Suppressor macrophage treated with lipopolysaccharide for 4 hours (primary cell): ENCODE results near the gene CCT7.

ENCODE experiments used
- DNase-seq: peaks from one replicate; pipeline ENCODE4 v3.0.0-alpha.2; 2020

Gene CCT7

DNA sequence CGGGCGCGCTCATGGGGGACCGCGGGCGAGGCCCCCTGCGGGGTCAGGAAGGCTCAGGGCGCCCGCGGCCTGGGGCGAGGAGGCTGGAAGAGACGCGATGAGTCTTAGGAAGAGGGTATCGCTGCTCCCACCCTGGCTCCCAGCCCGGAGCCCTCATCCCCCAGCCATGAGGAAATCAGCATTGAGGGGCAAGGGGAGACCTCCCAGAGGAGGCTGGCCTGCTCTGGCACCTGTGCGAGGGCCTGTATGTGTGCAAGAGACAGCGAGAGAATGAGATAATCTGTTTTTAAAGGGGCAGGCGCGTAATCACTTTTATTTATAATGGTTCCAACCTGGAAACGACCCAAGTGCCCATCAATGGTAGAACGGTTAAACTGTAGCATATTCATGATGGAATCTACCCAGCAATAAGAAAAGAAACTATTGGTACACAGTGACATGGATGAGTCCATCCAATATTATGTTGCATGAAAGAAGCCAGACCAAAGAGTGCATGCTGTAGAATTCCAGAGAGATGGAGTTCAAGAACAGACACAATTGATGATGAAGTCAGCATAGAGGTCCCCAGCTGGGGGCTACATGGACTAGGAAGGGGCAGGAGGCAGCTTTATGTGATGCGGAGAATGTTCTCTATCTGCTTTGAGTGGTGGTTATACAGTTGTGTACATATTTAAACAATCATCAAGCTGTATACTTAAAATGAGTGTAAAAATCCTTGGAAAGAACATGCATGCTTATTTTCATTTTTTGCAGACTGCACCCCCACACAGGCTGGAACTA, 35.8 kb downstream of the CCT7 start:
- no peak for DNase-seq

DNA sequence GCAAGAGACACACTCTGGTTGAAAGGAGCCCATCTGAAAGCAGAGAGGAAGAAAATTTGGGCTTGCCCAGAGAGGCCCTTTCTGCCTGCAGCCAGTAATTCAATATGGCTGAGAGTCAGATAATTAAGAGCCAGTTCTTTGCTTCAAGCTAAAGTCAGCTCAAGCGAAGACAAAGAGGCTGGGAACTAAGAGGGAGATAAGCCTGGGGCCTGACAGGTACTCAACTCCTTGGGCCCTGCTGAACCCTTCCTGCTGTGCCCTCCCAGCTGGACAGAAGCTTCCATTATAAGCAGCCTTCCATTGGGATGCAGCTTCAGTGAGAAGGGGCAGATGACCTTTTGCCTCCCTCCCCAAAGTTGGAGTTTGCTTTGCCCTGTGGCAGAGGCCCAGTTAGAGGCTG, 38.2 kb downstream of the CCT7 start:
- no peak for DNase-seq

DNA sequence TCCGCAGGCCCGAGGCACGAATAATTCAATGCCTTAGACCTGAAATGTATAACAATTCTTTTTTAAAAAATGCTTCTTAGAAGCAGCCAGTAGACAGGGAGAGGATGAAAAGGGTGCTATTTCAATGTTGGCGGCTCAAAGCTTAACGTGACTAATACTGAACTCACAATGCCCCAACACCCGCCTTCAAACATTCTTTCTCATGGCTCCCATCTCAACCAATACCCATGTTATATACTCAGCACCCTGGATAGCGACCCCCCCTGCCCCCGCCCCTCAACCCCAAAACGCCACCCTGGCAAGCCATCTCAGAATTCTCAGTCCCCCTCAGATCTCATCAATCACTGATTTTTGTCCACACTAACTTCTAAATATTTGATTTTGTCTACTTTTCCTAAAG, 45.7 kb downstream of the CCT7 start:
- DNase-seq, result no peak

DNA sequence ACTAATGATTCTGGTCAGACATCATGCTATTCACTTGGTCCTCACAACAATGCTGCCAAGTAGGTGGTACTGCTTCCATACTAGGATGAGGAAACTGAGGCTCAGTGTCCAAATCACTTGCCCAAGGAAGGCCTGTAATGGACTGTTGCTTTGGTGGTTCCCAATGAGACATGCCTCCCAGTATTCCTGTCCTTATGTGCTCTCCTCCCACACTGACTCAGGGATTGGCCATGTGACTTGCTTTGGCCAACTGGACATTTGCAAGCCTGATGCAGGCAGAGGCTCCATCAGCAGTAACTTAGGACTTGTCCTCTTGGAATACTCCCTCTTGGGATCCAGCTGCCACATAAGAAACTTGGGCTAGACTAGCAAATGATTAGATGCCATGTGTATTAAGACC, 47.1 kb downstream of the CCT7 start:
- DNase-seq, result no peak

DNA sequence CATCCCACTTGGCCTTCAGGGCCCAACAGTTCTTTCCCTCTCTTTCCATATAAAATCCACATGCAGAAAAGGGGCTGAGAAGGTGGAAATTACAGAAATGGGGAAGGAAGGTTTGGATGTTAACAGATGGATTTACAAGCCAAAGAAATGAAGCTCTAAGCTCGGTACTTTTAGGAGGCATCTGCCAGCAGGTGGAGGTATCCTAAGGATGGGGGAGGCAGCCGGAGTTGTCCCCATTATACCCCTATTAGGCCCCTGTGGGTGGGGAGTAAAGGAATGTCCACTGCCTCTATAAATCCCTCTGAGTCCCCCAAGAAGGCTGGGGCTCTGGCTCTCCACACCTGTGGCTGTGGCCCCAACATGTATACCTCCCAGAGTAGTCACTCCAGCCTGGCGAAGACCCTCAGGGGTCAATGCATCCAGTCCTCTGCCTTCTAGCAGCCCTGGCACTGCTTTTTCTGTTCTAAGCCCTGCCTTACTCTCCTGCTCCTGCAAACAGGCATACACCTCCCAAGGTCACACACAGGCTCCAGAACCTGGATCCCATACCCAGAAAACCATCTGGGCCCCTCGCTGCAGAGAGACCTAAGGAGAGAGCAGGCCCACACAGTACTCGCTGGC, 48.9 kb downstream of the CCT7 start:
- no peak for DNase-seq

DNA sequence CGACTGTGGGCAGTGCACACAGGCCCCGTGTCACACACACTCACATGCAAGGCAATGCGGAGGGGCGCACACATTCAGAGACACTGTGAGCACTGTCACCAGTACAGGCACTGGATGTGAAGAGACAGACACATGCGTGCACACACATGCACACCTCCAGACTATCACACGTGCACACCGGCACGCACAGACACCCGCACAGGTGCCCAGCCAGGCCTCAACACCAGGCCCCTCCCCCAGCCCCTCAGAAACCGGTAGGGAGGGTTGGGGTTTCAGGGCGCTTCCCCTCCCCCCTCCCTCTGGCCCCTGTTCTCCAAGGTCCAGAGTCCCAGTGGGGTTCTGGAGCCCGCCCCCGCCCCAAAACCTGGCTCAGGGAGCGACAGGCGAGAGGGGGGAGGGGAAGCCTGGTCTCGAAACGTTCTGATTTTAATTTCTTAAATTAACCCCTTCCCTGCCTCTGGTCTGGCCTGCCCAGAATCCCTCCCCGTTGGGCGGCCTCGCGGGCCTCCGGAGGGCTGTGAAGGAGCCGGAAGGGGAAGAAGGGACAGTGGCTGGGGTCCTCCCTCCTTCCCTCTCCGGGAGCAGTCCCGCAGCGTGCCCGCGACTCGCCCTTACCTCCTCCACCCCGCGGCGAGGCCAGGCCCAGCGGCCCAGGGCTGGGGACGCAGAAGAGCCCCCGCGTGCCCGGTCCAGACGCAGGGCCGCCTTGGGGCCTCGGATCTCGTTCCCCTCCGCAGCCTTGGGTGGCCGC, 49.6 kb downstream of the CCT7 start:
- DNase-seq, result no peak

DNA sequence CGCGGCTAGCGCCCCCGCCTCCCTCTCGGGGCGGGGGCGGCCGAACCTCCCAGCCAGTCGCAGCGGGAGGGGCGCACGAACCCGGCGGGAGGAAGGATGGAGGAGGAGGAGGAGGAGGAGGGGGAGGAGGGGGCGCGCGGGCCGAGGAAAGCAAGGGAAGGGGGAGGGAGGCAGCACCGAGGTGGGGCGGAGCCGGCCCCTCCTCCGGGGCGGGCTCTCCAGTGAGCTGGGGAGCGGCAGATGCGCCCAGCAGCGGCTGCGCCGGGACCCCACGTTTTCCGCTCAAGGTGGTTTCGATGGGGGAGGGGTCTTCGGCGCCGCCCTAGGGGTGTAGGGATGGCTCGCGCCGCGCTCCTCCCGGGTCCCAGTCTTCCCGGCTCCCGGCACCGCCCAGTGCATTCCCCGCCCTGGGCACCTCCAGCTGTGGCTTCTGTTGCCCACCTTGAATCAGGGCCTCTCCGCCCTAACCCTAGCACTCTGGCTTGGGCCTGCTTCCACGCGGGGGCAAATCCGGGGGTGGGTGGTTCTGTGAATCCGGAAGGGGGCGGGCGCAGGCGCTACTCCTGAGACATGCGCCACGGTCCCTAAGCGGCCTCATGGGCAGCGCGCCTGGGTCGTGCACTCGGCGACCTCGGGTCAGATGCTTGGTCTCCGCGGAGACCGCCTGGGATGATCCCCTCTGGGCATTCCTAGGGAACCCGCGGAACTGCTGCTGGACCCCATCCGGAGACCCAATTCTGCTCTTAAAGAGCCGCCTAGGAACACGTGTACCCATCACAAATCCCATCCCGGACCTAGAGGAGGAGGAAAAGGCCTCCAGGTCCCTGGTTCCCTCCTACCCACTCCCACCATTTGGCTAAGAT, 50.4 kb downstream of the CCT7 start, which contains the start of gene FBXO41:
Gene FBXO41 (minus strand): TSS at position 183 of the 863 bp plus-strand sequence. CDS start 14,848 bp downstream, outside the sequence.
- DNase-seq, result peak; percentile 43

DNA sequence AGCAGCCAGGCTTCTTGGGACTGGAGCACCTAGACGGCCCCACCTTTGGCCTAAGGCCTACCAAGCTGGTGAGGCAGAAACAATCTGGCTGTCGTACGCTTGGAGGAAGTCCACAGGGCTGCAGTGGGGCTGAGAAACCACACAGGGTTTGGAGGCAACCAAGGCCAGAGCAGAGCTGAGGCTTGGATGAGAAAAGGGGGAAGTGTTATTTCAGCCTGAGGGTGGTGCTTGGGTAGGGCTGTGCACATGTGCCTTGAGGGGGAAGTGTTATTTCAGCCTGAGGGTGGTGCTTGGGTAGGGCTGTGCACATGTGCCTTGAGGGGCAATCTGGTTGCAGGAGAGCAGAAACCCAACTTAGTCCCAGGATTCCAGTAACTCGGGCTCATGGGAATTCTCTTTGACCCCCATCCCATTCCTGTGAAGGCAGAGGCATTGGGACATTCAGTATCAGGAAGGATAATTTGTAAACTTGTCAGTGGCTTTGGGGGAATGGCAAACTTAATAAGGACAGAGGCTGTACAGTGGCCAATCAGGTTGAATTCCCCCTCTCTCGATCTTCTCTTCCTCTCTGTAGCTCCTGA, 51.1 kb downstream of the CCT7 start:
- DNase-seq, result peak; percentile 70

DNA sequence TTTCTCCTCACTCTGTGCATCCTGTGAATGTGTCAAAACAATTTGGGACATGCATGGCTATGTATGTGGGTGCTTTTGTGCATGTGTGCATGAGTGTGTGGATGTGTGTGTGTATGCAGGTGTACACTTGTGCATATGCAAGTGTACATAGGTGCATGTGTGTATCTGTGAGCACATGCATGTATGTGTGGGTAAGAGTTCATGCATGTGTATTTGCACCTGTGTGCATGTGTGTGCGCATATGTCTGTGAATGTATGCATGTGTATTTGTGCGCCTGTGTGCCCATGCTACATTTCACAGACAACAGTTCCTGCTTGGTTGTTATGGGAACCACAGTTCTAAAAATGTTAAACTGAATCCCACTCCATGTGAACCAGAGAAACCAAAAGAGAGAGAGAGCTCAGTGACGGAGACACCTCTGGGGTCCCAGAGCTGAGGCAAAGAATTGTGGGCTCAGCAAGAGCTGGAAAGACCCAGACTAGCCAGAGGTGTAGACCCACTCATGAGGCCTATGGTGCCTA, 52.1 kb downstream of the CCT7 start:
- no peak for DNase-seq

DNA sequence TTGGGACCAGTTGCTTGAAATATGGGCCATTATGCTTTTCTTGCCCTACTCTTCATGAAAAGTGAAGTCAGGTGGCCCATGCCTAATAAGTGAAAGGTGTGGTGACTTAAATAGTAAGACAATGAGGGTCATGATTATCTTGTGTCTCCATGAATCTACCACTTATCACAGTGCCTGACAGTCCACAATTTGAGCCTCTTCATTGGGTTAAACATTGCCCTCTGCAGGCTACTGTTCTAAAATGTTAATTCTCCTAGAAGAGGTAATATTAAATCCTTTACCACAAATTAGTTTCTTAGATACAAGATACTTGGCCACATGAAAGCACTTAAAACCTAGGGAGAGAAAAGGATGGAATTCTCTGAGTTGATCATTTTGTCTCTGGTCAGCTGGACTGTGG, 55.2 kb downstream of the CCT7 start:
- no peak for DNase-seq

DNA sequence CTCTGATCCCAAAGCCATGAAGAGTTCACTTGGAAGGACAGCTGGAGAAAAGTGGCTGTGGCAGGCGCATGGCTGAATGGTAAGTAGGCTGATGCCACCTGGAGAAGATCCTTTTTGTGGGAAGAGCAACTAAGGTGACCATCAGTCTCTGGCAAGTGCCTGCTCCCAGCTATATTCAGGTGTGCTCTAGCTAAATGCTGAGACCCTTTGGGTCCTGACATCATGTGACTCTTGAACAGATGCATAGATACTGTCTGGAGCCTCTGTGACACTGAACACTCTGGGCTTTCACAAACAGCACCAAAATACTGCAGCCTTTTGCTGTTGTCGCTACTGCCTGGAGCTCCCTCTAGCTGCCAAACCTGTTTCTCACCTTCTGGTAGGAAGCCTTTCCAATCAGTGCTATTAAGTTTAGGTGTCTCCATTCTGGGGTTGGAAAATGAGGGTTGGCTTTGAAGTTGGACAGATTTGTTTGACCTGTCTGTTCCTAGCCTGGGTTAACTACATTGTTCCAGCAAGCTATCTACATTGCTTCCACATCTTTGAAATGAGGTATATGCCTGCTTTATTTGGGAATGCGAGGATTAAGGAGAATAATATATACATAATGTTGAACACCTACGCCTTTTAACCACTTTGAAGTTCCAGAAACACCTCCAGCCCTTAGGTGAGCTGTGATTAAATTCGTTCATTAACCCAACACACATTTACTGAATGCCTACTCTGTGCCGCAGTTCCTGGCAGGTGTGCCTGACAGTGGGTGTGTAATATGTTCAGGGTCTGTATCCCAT, 56.1 kb downstream of the CCT7 start:
- DNase-seq, result peak; percentile 44

DNA sequence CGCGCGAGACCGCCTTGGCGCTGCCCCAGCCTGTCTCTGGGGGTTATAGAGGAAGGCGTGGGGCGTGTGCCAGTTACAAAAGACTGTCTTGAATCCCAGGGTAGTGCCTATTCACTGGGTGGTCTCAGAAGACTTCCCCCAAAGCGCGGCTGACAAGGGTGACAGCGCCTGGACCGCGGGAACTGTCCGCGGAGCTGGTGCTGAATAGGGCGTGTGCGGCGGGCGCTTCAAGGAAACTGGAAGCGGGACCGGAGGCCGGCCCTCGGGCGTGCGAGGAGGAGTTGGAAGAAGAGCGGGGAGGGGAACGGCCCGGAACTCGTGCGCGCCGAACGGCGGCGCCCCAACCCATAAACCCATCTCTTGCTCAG, 57.0 kb downstream of the CCT7 start:
- peak; percentile 75 for DNase-seq

DNA sequence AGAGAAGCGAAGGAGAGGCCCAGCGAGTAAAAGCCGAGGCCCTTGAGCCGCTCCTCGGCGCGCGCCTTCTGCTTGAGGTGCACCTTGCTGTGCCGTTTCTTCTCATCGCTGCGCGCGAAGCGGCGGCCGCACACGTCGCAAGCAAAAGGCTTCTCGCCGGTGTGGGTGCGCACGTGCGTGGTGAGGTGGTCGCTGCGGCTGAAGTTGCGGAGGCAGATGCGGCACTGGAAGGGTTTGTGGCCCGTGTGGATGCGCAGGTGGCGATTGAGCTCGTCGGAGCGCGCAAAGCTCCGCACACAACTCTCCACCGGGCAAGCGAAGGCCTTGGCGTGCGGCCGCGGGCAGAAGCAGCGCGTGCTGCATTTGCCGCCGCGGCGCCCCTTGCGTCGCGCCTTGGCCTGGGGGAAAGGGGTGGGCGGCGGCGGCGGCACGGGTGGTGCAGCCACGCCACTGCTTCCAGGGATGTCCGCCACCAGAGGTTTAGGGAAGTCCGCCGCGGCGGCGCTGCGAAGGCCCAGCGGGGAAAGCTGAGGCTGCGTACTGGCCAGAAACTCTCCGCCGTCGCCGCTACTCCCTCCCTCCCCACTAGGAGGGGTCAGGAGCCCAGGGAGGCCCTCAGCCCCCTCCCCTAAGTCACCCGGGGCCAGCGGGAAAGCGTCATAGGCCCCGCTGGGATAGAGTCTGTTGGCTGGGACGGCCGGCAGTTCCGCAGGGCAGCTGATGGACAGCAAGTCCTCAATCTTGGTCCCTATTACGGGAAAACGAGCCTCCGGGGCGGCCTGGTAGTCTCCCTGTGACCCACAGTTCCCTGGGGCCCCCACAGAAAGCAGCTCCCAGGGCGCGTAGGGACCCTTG, 57.6 kb downstream of the CCT7 start:
- DNase-seq, result peak; percentile 42

DNA sequence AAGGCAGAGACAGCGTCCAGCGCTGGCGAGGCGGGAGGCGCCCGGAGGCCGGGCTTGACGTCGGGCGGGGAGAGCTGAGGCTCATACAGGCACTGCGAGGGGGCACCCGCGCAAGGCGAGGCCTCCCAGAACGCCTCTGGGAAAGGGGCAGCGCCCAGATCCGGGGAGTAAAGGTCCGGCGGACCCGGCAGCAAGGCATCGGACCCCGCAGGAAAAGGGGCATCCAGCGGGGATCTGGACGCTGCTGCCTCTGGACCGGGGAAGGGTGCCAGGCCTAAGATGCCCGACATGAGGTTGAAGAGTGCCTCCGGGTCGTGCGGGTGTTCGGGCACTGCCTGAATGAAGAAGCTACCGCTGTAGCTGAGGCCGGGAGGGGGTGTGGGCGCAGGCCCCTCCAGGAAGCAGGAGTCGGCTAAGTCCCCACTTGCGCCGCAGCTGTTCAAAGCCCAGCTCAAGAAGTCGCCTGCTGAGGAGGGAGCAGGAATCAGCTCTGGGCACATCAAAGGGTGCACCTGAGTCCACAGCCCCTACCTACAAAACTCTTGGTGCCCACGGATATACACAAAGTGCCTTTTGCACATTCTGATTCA, 58.3 kb downstream of the CCT7 start:
- no peak for DNase-seq

DNA sequence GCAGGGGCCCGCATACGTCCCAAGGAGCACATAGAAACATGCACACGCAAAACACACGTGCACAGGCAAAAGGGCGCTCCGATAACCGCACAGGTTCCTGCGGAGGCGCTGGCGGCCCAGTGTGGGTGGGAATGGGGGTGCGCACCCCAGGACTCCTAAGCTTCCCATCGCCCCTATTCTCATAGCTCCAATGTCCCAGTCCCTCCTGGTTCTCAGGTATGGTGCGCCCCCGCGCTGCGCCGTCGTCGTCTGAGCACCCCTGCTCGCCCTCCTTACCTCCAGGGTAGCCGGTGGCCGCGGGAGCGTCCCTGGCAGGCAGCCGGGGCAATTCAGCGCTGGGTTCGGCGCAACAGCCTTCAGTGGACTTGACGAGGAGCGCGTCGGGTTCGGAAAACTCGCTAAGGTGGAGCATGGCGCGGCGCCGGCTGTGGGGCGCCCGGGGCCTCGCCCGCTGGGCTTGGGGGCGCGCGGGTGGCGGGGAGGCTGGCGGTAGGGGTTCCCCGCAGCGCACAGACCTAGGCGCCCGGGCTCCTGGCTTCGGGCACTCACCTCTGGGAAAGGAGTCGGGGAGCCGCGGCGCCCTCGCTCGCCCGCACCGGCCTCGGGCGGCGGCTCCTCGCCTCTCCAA, 58.9 kb downstream of the CCT7 start:
- no peak for DNase-seq

DNA sequence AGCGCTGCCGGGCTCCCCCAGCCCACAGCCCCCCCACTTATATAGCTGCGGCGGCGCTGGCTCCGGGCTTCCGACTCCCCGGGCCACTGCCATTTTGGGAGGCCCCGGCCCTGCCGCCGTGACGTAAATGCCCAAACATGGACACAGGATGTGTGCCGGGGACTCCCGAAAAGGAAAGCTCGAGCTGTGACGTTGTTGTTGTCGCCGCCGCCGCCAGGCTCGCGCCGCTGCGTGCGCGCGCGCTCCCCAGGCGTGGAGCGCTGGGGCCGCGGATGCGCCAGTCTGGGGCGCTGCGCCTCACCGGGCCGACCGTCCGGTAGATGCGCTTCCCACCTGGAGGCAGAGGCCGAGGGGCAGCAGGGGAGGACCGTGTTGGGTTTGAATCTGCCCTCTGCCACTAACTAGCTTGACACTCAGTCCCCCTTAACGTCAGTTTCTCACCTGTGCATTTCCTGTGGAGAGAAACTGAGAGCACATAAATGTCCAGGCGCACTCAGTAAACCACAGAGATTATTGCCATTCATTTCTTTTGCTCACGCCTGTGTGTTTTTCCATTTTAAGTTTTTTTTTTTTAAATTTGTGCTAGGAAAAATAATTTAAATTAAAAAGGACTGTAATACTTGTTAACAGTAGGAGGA, 59.5 kb downstream of the CCT7 start, which contains the start of gene EGR4:
Gene EGR4 (minus strand): TSS at position 15 of the 638 bp plus-strand sequence. CDS start 231 bp downstream, outside the sequence.
- peak; percentile 90 for DNase-seq

DNA sequence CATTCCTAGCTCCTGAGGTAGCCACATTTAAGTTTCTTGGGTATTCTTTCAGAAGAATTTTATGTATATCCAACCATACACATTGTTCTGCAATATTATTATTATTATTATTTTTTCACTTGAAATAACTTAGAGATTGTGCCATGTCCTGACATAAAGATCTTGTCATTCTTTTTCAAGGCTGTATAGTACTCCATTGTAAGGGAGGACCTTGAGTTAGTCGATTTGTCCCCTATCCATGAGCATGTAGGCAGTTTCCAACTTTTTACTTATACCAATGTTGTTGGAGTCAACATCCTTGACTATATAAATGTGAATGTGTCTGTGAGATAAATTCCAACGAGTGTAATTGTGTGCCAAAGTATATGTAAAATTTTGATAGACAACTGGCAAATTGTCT, 60.1 kb downstream of the CCT7 start:
- DNase-seq, result no peak

DNA sequence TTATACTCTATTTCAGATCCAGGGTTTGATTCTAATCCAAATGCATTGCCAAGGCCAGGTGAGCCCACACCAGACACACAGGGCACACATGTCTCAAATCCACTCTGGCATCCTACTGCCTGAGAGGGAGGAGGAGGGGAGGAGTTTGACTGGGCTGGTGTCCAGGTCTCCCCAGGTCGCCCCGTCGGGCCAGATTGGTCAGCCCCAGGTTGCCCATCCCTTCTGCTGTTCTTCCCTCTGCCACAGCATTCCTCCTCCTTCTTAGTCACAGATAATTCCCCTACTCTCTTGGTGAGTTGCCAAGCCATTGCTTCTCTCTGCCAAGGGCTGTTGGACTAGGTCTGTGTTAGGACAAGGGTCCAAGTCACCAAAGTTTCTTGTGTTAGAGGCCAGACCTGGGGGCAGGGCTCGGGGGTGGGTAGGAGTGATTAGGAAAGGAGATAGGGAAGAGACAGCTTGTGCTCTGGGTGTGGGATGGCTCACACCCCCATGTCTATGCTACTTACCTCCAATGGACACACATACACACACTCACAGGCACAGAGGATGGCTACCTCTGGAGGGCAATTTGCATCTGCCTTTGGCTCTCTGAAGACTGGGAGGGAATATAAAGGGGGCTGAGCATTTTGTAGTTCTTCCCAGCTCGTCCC, 61.8 kb downstream of the CCT7 start:
- DNase-seq, result no peak
